Mesodermal cell (in vitro differentiated cells): ENCODE results near the gene PLEKHG4B.

ENCODE experiments used
- H3K27ac ChIP-seq: 2 replicates; pipeline ENCODE4 v1.7.0; 2013; ENCODE audit warnings: mild to moderate bottlenecking, low read depth, low read length, moderate library complexity; ENCODE audit not compliant: severe bottlenecking
- H3K36me3 ChIP-seq: 2 replicates; pipeline ENCODE4 v1.7.1; 2013; ENCODE audit warnings: mild to moderate bottlenecking, low read length, moderate library complexity; ENCODE audit not compliant: control insufficient read depth, insufficient read depth
- H3K4me1 ChIP-seq: one replicate; pipeline ENCODE4 v1.7.1; 2013; ENCODE audit warnings: mild to moderate bottlenecking, low read length; ENCODE audit not compliant: insufficient read depth, control insufficient read depth, poor library complexity, severe bottlenecking
- H3K4me3 ChIP-seq: 2 replicates; pipeline ENCODE4 v1.7.0; 2013; ENCODE audit warnings: low read length, control low read depth, mild to moderate bottlenecking; ENCODE audit not compliant: insufficient read depth, poor library complexity, severe bottlenecking; ENCODE audit errors: extremely low read depth
- H3K9me3 ChIP-seq: 2 replicates; pipeline ENCODE4 v1.7.1; 2013; ENCODE audit warnings: mild to moderate bottlenecking, low read length, moderate library complexity; ENCODE audit not compliant: control insufficient read depth
- WGBS, 2 experiments: methylation state at CpG; one replicate each; pipeline ENCODE4 v1.1.5; 2013; ENCODE audit warnings: missing lambda C conversion rate in 2 of 2; ENCODE audit not compliant: insufficient coverage in 2 of 2; 5-methylcytosine and 5-hydroxymethylcytosine counted together

The PLEKHG4B gene

DNA sequence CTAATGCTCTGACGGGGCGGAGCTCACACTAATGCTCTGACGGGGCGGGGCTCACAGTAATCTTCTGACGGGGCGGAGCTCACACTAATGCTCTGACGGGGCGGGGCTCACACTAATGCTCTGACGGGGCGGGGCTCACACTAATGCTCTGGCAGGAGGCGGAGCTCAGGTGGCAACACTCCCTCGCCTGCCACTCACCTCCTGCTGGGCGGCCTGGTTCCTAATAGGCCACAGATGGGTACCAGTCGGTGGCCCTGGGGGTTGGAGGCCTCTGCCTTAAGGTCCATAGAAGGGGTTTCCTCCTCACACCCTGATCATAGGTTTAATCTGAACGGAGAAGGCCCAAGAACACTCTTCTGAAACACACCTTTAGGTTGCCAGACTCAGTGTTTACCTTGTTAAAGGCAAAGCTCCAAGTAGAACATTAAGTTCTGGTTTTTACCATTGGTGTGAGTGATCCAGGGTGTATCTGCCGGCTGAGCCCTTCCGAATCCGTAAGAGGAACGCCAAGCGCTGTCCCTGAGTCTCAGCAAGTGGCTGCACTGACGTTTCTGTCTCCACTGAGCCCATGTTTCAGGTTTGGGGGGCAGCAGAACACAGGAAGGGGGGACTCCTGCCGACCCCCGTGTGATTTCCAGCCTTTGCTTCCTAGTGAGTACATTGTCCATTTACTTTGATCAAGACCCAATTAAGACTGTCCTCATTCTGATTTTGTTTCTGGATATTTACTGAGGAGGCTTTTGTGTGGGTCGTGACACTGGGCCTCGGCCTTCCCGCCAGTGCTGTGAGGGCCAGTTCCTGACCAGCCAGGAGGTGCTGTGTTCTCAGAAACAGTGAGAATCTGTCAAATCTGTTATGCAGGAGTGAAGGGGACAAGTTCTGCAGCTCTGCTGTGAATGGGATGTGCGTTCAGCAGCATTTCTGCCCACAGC lies 74.7 kb downstream of the PLEKHG4B start:
- H3K27ac ChIP-seq: no peak overlapping the region
- 86 to 94% methylated on average over 14 to 20 of the region's 27 CpGs for WGBS, 2 experiments
- H3K4me1 ChIP-seq: no peaks in the 10 kb centered on the region
- H3K9me3 ChIP-seq: no peaks in the 10 kb centered on the region
- peaks cover 3% of the 10 kb centered on the region for H3K36me3 ChIP-seq
- no peak overlapping the region for H3K4me3 ChIP-seq

GRCh38 chr5:167511-167910 lies 75.5 kb downstream of the PLEKHG4B start:
- peaks cover 3% of the 10 kb centered on the region for H3K36me3 ChIP-seq
- H3K4me1 ChIP-seq: no peaks in the 10 kb centered on the region
- no peak overlapping the region for H3K4me3 ChIP-seq
- no peak overlapping the region for H3K27ac ChIP-seq
- no peaks in the 10 kb centered on the region for H3K9me3 ChIP-seq
- 89 to 92% methylated on average over 5 to 7 of the region's 7 CpGs for WGBS, 2 experiments

GRCh38 chr5:167982-168660 lies 76.2 kb downstream of the PLEKHG4B start:
- Histone ChIP-seq H3K9me3 (no peaks in the 10 kb centered on the region), H3K4me1 (no peaks in the 10 kb centered on the region), H3K4me3 (no peak overlapping the region), H3K36me3 (peaks cover 3% of the 10 kb centered on the region), H3K27ac (no peak overlapping the region)
- WGBS, 2 experiments: 93 to 98% methylated on average over 12 to 18 of the region's 18 CpGs

GRCh38 chr5:169071-169727 lies 77.2 kb downstream of the PLEKHG4B start:
- Histone ChIP-seq H3K36me3 (no peaks in the 10 kb centered on the region), H3K9me3 (no peaks in the 10 kb centered on the region), H3K4me3 (no peak overlapping the region), H3K27ac (no peak overlapping the region), H3K4me1 (no peaks in the 10 kb centered on the region)
- 91 to 92% methylated on average over 28 to 32 of the region's 32 CpGs for WGBS, 2 experiments

GRCh38 chr5:169728-170094 lies 77.7 kb downstream of the PLEKHG4B start:
- Histone ChIP-seq H3K36me3 (no peaks in the 10 kb centered on the region), H3K4me1 (no peaks in the 10 kb centered on the region), H3K9me3 (no peaks in the 10 kb centered on the region), H3K27ac (no peak overlapping the region), H3K4me3 (no peak overlapping the region)
- WGBS, 2 experiments: 93% methylated on average over 11 to 12 of the region's 12 CpGs

DNA sequence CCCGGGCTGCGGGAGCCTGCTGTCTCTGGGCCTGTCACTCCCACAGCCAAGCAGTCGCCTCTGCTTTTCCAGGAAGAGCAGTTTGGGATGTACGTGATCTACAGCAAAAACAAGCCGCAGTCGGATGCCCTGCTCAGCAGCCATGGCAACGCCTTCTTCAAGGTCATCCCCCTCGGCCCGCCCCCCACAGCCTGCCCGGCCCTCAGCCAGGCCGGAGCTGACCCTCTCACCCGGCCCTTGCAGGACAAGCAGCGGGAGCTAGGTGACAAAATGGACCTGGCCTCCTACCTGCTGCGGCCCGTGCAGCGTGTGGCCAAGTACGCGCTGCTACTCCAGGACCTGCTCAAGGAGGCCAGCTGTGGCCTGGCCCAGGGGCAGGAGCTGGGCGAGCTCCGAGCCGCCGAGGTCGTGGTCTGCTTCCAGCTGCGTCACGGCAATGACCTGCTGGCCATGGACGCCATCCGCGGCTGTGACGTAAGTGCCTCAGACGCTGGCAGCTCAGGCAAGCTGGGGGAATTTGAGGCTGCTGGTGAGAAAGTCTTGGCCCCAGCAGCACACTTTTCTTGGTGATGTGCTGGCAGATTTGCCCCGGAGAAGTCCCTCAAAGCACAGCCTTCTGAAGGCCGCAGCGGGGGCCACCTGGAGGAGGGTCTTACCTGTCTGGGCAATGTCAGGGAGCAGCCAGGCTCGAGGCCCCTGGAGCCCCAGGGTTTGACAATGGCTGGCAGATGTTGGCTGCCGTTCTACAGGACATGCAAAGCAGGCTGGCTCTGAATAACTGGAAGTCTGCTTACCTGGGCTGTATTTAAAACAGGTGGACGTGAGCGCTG lies 79.2 kb downstream of the PLEKHG4B start:
- H3K27ac ChIP-seq: no peak overlapping the region
- no peaks in the 10 kb centered on the region for H3K9me3 ChIP-seq
- 94 to 95% methylated on average over 28 to 37 of the region's 37 CpGs for WGBS, 2 experiments
- H3K4me3 ChIP-seq: no peak overlapping the region
- peaks cover 2% of the 10 kb centered on the region for H3K4me1 ChIP-seq
- H3K36me3 ChIP-seq: no peaks in the 10 kb centered on the region

GRCh38 chr5:171801-172331 lies 79.9 kb downstream of the PLEKHG4B start:
- Histone ChIP-seq H3K9me3 (no peaks in the 10 kb centered on the region), H3K4me3 (no peak overlapping the region), H3K27ac (no peak overlapping the region), H3K36me3 (no peaks in the 10 kb centered on the region), H3K4me1 (peaks cover 5% of the 10 kb centered on the region)
- 90 to 91% methylated on average over 20 to 23 of the region's 23 CpGs for WGBS, 2 experiments

GRCh38 chr5:172421-172820 lies 80.5 kb downstream of the PLEKHG4B start:
- Histone ChIP-seq H3K9me3 (no peaks in the 10 kb centered on the region), H3K36me3 (no peaks in the 10 kb centered on the region), H3K4me3 (no peak overlapping the region), H3K4me1 (peaks cover 5% of the 10 kb centered on the region), H3K27ac (no peak overlapping the region)
- 95 to 96% methylated on average over 13 of the region's 13 CpGs for WGBS, 2 experiments

GRCh38 chr5:172841-173251 lies 80.9 kb downstream of the PLEKHG4B start:
- Histone ChIP-seq H3K27ac (no peak overlapping the region), H3K36me3 (no peaks in the 10 kb centered on the region), H3K9me3 (no peaks in the 10 kb centered on the region), H3K4me1 (peaks cover 5% of the 10 kb centered on the region), H3K4me3 (no peak overlapping the region)
- WGBS, 2 experiments: 79 to 80% methylated on average over 15 to 16 of the region's 17 CpGs
